ENCODE measurements around the gene EML4.

- TF ChIP-seq CTCF (optimal IDR thresholded peaks at IDR 0.05 in 1 of 3, IDR thresholded peaks at IDR 0.05 in 1 of 3, conservative IDR thresholded peaks at IDR 0.05 in 1 of 3; ENCODE audit: extremely low read depth in 1 of 3, insufficient read depth in 2 of 3, low read length in 3 of 3) = no peak
- TF ChIP-seq EZH2 (IDR thresholded peaks at IDR 0.05; ENCODE audit: low read length) = no peak
These were observed 2.3 kb downstream of the EML4 start for GRCh38 chr2:42171396-42171980.

Data from keratinocyte (primary cell).